Measurements from ENCODE around the gene KDM2A.

KDM2A gene

GRCh38 chr11:67160045-67160444 lies 41.0 kb downstream of the KDM2A start:
- Histone ChIP-seq H3K27me3 (ENCODE audit: control insufficient read depth in 1 of 2, insufficient read depth in 1 of 2, low read length in 2 of 2) (no peaks in the 10 kb centered on the region), H2BK120ac (ENCODE audit: low read depth, low read length) (no peak overlapping the region), H3K18ac (ENCODE audit: low read depth in 1 of 2, low read length in 2 of 2) (no peak overlapping the region), H2AK5ac (ENCODE audit: low read length, severe bottlenecking) (no peak overlapping the region), H4K91ac (ENCODE audit: low read length) (no peak overlapping the region), H3K23ac (ENCODE audit: low read length in 2 of 2) (no peak overlapping the region), H3K36me3 (ENCODE audit: control insufficient read depth in 1 of 2, insufficient read depth in 2 of 2, low read depth in 1 of 2, low read length in 2 of 2) (peaks cover 2 to 30% of the 10 kb centered on the region in 2 experiments), H3K4ac (ENCODE audit: low read depth in 1 of 2, low read length in 2 of 2) (no peak overlapping the region), H3K4me1 (ENCODE audit: control insufficient read depth, insufficient read depth, low read depth, low read length) (no peaks in the 10 kb centered on the region), H2BK15ac (ENCODE audit: low read depth, poor library complexity, severe bottlenecking) (no peak overlapping the region), H3K79me1 (replicated peaks; ENCODE audit: low read length, poor library complexity, severe bottlenecking) (peaks cover 3% of the 10 kb centered on the region), H3K9ac (ENCODE audit: low read length) (no peak overlapping the region), H3K14ac (ENCODE audit: low read length in 2 of 2) (no peak overlapping the region), H2BK12ac (ENCODE audit: low read length in 2 of 2) (no peak overlapping the region), H3K27ac (ENCODE audit: low read length, poor library complexity, severe bottlenecking) (no peak overlapping the region), H3K9me3 (ENCODE audit: control insufficient read depth, low read length) (no peaks in the 10 kb centered on the region), H4K8ac (ENCODE audit: low read length) (no peak overlapping the region), H3K4me2 (ENCODE audit: low read length, poor library complexity, severe bottlenecking) (no peak overlapping the region), H3K4me3 (ENCODE audit: insufficient read depth in 1 of 2, low read depth in 1 of 2, low read length in 2 of 2) (no peak overlapping the region), H2BK5ac (ENCODE audit: low read depth, low read length, poor library complexity, severe bottlenecking) (no peak overlapping the region), H2AFZ (ENCODE audit: low read depth, low read length) (no peak overlapping the region)
- 94% methylated on average over 2 of the region's 2 CpGs for WGBS
- DNase-seq: no peak

GRCh38 chr11:67160872-67161783 lies 42.1 kb downstream of the KDM2A start:
- no peak for DNase-seq
- no peak overlapping the region for H2BK15ac ChIP-seq (ENCODE audit: low read depth, poor library complexity, severe bottlenecking)
- H2AFZ ChIP-seq (ENCODE audit: low read depth, low read length): no peak overlapping the region
- H3K18ac ChIP-seq (ENCODE audit: low read depth in 1 of 2, low read length in 2 of 2): no peak overlapping the region
- H3K36me3 ChIP-seq (ENCODE audit: control insufficient read depth in 1 of 2, insufficient read depth in 2 of 2, low read depth in 1 of 2, low read length in 2 of 2): peaks cover 2 to 27% of the 10 kb centered on the region in 2 experiments
- no peak overlapping the region for H3K23ac ChIP-seq (ENCODE audit: low read length in 2 of 2)
- H4K91ac ChIP-seq (ENCODE audit: low read length): no peak overlapping the region
- no peak overlapping the region for H3K27ac ChIP-seq (ENCODE audit: low read length, poor library complexity, severe bottlenecking)
- no peak overlapping the region for H2BK5ac ChIP-seq (ENCODE audit: low read depth, low read length, poor library complexity, severe bottlenecking)
- H3K4me1 ChIP-seq (ENCODE audit: control insufficient read depth, insufficient read depth, low read depth, low read length): no peaks in the 10 kb centered on the region
- no peak overlapping the region for H3K4ac ChIP-seq (ENCODE audit: low read depth in 1 of 2, low read length in 2 of 2)
- 98% methylated on average over 3 of the region's 5 CpGs for WGBS
- no peaks in the 10 kb centered on the region for H3K9me3 ChIP-seq (ENCODE audit: control insufficient read depth, low read length)
- H3K14ac ChIP-seq (ENCODE audit: low read length in 2 of 2): no peak overlapping the region
- no peak overlapping the region for H2BK120ac ChIP-seq (ENCODE audit: low read depth, low read length)
- no peak overlapping the region for H2AK5ac ChIP-seq (ENCODE audit: low read length, severe bottlenecking)
- H4K8ac ChIP-seq (ENCODE audit: low read length): no peak overlapping the region
- peaks cover 1% of the 10 kb centered on the region for H3K79me1 ChIP-seq (replicated peaks; ENCODE audit: low read length, poor library complexity, severe bottlenecking)
- no peak overlapping the region for H3K4me2 ChIP-seq (ENCODE audit: low read length, poor library complexity, severe bottlenecking)
- H3K9ac ChIP-seq (ENCODE audit: low read length): no peak overlapping the region
- H3K27me3 ChIP-seq (ENCODE audit: control insufficient read depth in 1 of 2, insufficient read depth in 1 of 2, low read length in 2 of 2): no peaks in the 10 kb centered on the region
- no peak overlapping the region for H3K4me3 ChIP-seq (ENCODE audit: insufficient read depth in 1 of 2, low read depth in 1 of 2, low read length in 2 of 2)
- no peak overlapping the region for H2BK12ac ChIP-seq (ENCODE audit: low read length in 2 of 2)

GRCh38 chr11:67163006-67163405 lies 43.9 kb downstream of the KDM2A start:
- Histone ChIP-seq H4K91ac (ENCODE audit: low read length) (no peak overlapping the region), H3K14ac (ENCODE audit: low read length in 2 of 2) (no peak overlapping the region), H3K36me3 (ENCODE audit: control insufficient read depth in 1 of 2, insufficient read depth in 2 of 2, low read depth in 1 of 2, low read length in 2 of 2) (peaks cover 2 to 27% of the 10 kb centered on the region in 2 experiments), H3K4me3 (ENCODE audit: insufficient read depth in 1 of 2, low read depth in 1 of 2, low read length in 2 of 2) (no peak overlapping the region), H3K18ac (ENCODE audit: low read depth in 1 of 2, low read length in 2 of 2) (no peak overlapping the region), H3K4me2 (ENCODE audit: low read length, poor library complexity, severe bottlenecking) (no peak overlapping the region), H2BK15ac (ENCODE audit: low read depth, poor library complexity, severe bottlenecking) (no peak overlapping the region), H3K27ac (ENCODE audit: low read length, poor library complexity, severe bottlenecking) (no peak overlapping the region), H3K9me3 (ENCODE audit: control insufficient read depth, low read length) (no peaks in the 10 kb centered on the region), H3K23ac (ENCODE audit: low read length in 2 of 2) (no peak overlapping the region), H3K9ac (ENCODE audit: low read length) (no peak overlapping the region), H2AFZ (ENCODE audit: low read depth, low read length) (no peak overlapping the region), H3K4me1 (ENCODE audit: control insufficient read depth, insufficient read depth, low read depth, low read length) (no peaks in the 10 kb centered on the region), H3K79me1 (replicated peaks; ENCODE audit: low read length, poor library complexity, severe bottlenecking) (peaks cover 6% of the 10 kb centered on the region), H3K27me3 (ENCODE audit: control insufficient read depth in 1 of 2, insufficient read depth in 1 of 2, low read length in 2 of 2) (no peaks in the 10 kb centered on the region), H2BK5ac (ENCODE audit: low read depth, low read length, poor library complexity, severe bottlenecking) (no peak overlapping the region), H2BK12ac (ENCODE audit: low read length in 2 of 2) (no peak overlapping the region), H2BK120ac (ENCODE audit: low read depth, low read length) (no peak overlapping the region), H3K4ac (ENCODE audit: low read depth in 1 of 2, low read length in 2 of 2) (no peak overlapping the region), H2AK5ac (ENCODE audit: low read length, severe bottlenecking) (no peak overlapping the region), H4K8ac (ENCODE audit: low read length) (no peak overlapping the region)
- DNase-seq: no peak
- WGBS: 93% methylated on average over 3 of the region's 3 CpGs

DNA sequence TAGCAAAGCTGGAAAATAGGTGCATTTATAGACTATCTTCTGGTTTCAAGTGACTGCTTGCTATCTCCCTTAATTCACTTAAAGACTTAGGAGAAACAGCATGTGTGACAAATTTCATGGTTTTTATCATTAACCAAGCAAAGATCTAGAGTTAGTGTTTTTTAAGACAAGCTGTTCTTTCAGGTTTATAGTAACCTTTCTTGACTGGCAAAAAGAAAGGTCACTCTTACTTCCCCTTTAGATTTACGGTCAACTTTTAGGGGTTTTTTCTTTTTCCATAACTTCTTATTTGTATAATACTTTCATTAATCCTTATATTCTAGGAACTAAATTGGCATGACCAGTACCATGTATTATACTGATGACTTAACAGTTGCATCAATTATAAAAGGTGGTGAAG lies 46.6 kb downstream of the KDM2A start:
- Histone ChIP-seq H4K91ac (ENCODE audit: low read length) (no peak overlapping the region), H3K9me3 (ENCODE audit: control insufficient read depth, low read length) (no peaks in the 10 kb centered on the region), H2BK12ac (ENCODE audit: low read length in 2 of 2) (no peak overlapping the region), H2BK5ac (ENCODE audit: low read depth, low read length, poor library complexity, severe bottlenecking) (no peak overlapping the region), H2AFZ (ENCODE audit: low read depth, low read length) (no peak overlapping the region), H3K27me3 (ENCODE audit: control insufficient read depth in 1 of 2, insufficient read depth in 1 of 2, low read length in 2 of 2) (no peaks in the 10 kb centered on the region), H3K23ac (ENCODE audit: low read length in 2 of 2) (no peak overlapping the region), H2AK5ac (ENCODE audit: low read length, severe bottlenecking) (no peak overlapping the region), H3K4me1 (ENCODE audit: control insufficient read depth, insufficient read depth, low read depth, low read length) (peaks cover 2% of the 10 kb centered on the region), H4K8ac (ENCODE audit: low read length) (no peak overlapping the region), H2BK15ac (ENCODE audit: low read depth, poor library complexity, severe bottlenecking) (no peak overlapping the region), H3K4me3 (ENCODE audit: insufficient read depth in 1 of 2, low read depth in 1 of 2, low read length in 2 of 2) (no peak overlapping the region), H3K4me2 (ENCODE audit: low read length, poor library complexity, severe bottlenecking) (no peak overlapping the region), H2BK120ac (ENCODE audit: low read depth, low read length) (no peak overlapping the region), H3K14ac (ENCODE audit: low read length in 2 of 2) (no peak overlapping the region), H3K27ac (ENCODE audit: low read length, poor library complexity, severe bottlenecking) (no peak overlapping the region), H3K36me3 (ENCODE audit: control insufficient read depth in 1 of 2, insufficient read depth in 2 of 2, low read depth in 1 of 2, low read length in 2 of 2) (peaks cover 2 to 21% of the 10 kb centered on the region in 2 experiments), H3K4ac (ENCODE audit: low read depth in 1 of 2, low read length in 2 of 2) (no peak overlapping the region), H3K9ac (ENCODE audit: low read length) (no peak overlapping the region), H3K18ac (ENCODE audit: low read depth in 1 of 2, low read length in 2 of 2) (no peak overlapping the region), H3K79me1 (replicated peaks; ENCODE audit: low read length, poor library complexity, severe bottlenecking) (peaks cover 6% of the 10 kb centered on the region)
- DNase-seq: no peak
- WGBS: 100% methylated on average over 1 of the region's 1 CpG

All from mesenchymal stem cell (in vitro differentiated cells and primary cell).